ENCODE data around the gene GALR1. TPM values are rescaled to one million over a fixed set of nuclear protein-coding genes. Genes with fewer than 3 reads are reported as not detected.

GALR1 gene
- total and polyA plus RNA-seq, 10 donors = not detected

DNA sequence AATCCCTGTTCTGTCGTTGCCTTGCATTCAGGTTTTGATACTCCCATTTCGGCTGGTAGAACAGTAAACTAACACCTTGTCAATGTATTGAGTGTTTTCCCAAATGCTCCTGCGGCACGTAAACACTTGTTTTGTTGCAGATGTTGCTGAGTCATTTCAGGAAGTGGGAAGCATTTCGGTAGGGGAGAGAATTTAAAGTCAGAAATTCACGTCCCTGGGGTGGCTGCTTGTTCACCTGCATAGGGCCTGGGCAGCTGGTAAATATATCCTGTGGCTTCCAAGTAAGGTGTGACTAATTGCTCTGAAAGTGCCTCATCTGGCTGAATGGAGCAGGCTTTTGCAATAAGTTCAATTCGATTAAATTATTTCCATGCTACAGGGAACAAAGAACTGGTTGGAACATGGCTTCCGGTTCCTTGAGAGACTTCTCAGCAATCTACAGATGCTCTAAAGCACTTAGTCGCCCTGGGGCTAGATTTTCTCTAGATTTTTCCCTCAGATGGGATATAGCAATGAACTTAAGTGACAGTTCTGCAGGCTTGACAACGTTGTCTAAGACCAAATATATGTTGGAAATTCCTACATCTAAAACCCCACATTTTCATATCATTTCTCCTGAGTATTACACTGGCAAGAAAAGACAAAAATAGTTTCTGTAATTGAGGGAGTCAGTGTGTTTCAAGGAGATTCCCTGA, 5.2 kb downstream of the GALR1 start:
- intact Hi-C loops (cut with DNase I; ENCODE audit: low total_unique reads) = no loop called here
- Histone ChIP-seq H3K4me1 (peaks cover 5 to 18% (median 14%) of the 10 kb centered on the region in 6 donors), H3K4me3 (no peak overlapping the region), H3K27ac (no peak overlapping the region), H3K36me3 (no peaks in the 10 kb centered on the region), H3K9me3 (no peaks in the 10 kb centered on the region), H3K27me3 (replicated peaks in 1 of 7) (peaks cover 7 to 57% (median 32%) of the 10 kb centered on the region in 7 donors)
- no peak for DNase-seq
- WGBS, 5 donors = 54 to 69% (median 60%) methylated on average over 10 of the region's 10 CpGs
- TF ChIP-seq POLR2A (IDR thresholded peaks at IDR 0.05) (no peak), POLR2AphosphoS5 (IDR thresholded peaks at IDR 0.05) (no peak)
- TF ChIP-seq, protein P1, sequence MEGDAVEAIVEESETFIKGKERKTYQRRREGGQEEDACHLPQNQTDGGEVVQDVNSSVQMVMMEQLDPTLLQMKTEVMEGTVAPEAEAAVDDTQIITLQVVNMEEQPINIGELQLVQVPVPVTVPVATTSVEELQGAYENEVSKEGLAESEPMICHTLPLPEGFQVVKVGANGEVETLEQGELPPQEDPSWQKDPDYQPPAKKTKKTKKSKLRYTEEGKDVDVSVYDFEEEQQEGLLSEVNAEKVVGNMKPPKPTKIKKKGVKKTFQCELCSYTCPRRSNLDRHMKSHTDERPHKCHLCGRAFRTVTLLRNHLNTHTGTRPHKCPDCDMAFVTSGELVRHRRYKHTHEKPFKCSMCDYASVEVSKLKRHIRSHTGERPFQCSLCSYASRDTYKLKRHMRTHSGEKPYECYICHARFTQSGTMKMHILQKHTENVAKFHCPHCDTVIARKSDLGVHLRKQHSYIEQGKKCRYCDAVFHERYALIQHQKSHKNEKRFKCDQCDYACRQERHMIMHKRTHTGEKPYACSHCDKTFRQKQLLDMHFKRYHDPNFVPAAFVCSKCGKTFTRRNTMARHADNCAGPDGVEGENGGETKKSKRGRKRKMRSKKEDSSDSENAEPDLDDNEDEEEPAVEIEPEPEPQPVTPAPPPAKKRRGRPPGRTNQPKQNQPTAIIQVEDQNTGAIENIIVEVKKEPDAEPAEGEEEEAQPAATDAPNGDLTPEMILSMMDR (IDR thresholded peaks at IDR 0.05 in 8 of 11, conservative IDR thresholded peaks at IDR 0.05 in 3 of 11) = no peak

DNA sequence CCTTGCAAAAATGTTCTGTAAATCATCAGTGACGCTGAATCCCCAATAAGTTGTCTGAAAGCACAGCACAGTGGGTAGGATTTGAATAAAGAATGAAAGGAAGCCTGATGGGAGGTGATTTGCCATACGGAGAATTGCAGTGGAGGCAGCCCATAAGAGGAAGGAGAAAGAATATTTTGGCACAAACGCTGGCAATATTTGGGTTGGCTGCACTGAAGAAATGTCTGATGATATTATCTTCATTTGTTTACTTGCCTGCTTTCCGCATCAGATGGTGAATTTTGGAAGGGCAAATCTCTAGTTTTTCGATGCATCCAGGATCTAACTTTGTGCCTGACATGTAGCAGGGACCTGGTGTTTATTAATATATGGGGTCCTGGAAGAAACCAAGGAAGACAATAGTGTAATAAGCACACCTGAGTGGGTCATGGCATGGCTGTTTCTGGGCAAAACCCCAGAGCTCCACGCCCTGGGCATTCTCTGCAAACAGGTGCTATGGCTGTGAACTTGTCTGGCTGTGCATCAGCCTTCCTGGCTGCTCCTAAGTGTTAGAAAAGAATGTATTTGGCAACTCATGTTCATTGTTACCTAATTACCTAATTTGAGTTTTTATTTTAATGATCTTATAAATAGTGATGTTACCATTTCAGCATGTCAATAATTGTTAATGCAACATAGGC, 5.9 kb downstream of the GALR1 start:
- no peak overlapping the region for H3K4me3 ChIP-seq
- peaks cover 0 to 11% (median 7%) of the 10 kb centered on the region in 6 donors for H3K4me1 ChIP-seq
- TF ChIP-seq, protein P1 (IDR thresholded peaks at IDR 0.05 in 8 of 11, conservative IDR thresholded peaks at IDR 0.05 in 3 of 11) = no peak
- TF ChIP-seq POLR2AphosphoS5 (IDR thresholded peaks at IDR 0.05) (no peak), POLR2A (IDR thresholded peaks at IDR 0.05) (no peak)
- intact Hi-C loops (cut with DNase I; ENCODE audit: low total_unique reads) = no loop called here
- no peaks in the 10 kb centered on the region for H3K9me3 ChIP-seq
- H3K27ac ChIP-seq = no peak overlapping the region
- peaks cover under 1 to 50% (median 25%) of the 10 kb centered on the region in 7 donors for H3K27me3 ChIP-seq (replicated peaks in 1 of 7)
- no peak for DNase-seq
- 53 to 64% (median 59%) methylated on average over 5 to 6 of the region's 6 CpGs for WGBS, 5 donors
- no peaks in the 10 kb centered on the region for H3K36me3 ChIP-seq

DNA sequence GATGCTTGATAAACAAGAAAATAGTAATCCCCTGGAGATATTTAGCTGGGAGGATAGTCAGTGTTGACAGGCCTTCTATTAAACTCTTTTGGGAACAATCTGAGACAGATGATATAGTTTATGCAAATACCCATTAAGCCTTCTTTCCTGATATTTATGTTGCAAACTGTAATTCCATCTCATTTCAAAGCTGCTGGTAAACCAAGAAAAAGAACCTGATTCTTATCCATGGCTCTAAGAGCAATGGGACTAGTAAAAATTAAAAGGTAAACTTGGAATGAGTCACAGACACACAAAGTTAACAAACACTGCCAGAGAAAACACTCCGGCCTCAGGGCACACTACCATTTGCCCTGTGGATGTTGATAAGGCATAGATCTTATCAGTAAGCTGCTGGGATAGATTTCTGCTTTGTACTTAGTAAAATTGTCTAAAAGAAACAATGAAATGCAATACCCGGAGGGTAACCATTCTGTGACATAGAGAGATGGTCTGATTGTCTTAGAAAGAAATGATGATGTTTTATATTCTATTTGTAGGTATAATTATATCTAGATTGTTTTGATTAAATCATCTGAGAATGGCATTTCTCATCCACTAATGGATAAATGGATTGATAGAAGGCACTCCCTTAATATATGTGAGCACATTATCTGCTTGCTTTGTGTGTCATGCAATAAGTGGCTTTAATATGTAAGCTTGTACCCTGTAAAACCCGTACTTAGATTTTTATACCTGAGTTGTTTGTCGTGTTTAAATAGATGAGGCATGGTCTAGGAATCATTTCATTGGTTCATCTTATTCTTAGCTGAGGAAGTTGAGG, 13.2 kb downstream of the GALR1 start:
- no peak for DNase-seq
- H3K4me3 ChIP-seq = no peak overlapping the region
- H3K27me3 ChIP-seq (replicated peaks in 1 of 7) = peaks cover 0 to 14% (median 0%) of the 10 kb centered on the region in 7 donors
- 63 to 76% (median 73%) methylated on average over 4 of the region's 4 CpGs for WGBS, 5 donors
- no peak overlapping the region for H3K27ac ChIP-seq
- TF ChIP-seq, protein P1 (IDR thresholded peaks at IDR 0.05 in 8 of 11, conservative IDR thresholded peaks at IDR 0.05 in 3 of 11) = no peak
- TF ChIP-seq POLR2A (IDR thresholded peaks at IDR 0.05) = no peak
- no peak for TF ChIP-seq POLR2AphosphoS5 (IDR thresholded peaks at IDR 0.05)
- H3K36me3 ChIP-seq = no peaks in the 10 kb centered on the region
- intact Hi-C loops (cut with DNase I; ENCODE audit: low total_unique reads) = no loop called here
- H3K9me3 ChIP-seq = peaks cover 0 to 24% (median 19%) of the 10 kb centered on the region in 8 donors
- no peaks in the 10 kb centered on the region for H3K4me1 ChIP-seq

All from spleen (tissue), 11 donors.